ENCODE measurements around the gene FAM118A. TPM values are rescaled to one million over a fixed set of nuclear protein-coding genes. Genes with fewer than 3 reads are reported as not detected.

Gene FAM118A
- polyA plus RNA-seq, 1 donor = 72.0 TPM

- H3K27me3 ChIP-seq (ENCODE audit: control insufficient read depth, insufficient read depth, low read length) = no peaks in the 10 kb centered on the region
- no CpG with 5 or more reads among the region's 25 CpGs for WGBS (ENCODE audit: insufficient coverage, low lambda C conversion rate)
Measured at GRCh38 chr22:45308957-45309421, 745 bp upstream of the FAM118A start.

DNA sequence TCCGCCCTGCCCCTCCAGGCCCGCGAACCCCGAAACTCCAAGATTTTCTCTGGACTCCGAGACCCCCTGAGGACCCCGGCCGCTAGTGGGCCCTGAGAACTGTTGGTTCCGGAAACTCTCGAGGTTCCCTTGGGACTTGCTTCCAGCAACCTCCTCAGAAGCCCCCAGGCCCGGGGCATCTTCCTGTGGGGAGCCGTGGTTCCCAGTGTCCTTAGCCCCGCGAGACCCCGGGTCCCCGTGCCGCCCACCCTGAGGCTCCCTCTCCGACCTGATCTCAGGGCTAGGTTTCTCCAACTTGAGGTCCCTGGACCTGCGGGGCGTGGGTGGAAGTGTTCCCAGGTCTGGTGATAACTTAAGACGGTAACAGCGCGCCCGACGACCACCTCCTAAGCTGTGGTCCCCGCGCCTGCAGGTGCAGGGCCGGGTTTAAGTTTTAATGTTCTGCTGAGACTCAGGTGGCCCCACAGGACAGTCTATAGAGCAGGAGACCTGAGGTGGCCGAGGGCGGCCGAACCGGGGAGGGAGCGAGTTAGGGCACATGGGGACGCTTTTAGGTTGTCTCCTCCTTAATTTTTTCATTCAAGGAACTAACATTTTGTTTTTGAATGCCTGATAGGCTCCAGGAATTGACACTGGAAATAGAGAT is 720 bp downstream of the FAM118A start:
- Histone ChIP-seq H3K27ac (ENCODE audit: low read length) (peak overlapping the region; percentile 65), H3K4me1 (ENCODE audit: control insufficient read depth, insufficient read depth, low read length) (peaks cover 54% of the 10 kb centered on the region), H3K9me3 (ENCODE audit: control insufficient read depth, low read depth, low read length) (no peaks in the 10 kb centered on the region), H3K36me3 (ENCODE audit: control insufficient read depth, insufficient read depth, low read length) (peaks cover 3% of the 10 kb centered on the region), H3K27me3 (ENCODE audit: control insufficient read depth, insufficient read depth, low read length) (no peaks in the 10 kb centered on the region), H3K4me3 (ENCODE audit: low read length) (peak overlapping the region; percentile 90)
- peak in 1 of 2 donors; percentile 53 for DNase-seq
- WGBS (ENCODE audit: insufficient coverage, low lambda C conversion rate) = no CpG with 5 or more reads among the region's 33 CpGs

More at GRCh38 chr22:45308957-45309421, 745 bp upstream of the FAM118A start:
- Histone ChIP-seq H3K36me3 (ENCODE audit: control insufficient read depth, insufficient read depth, low read length) (peaks cover 3% of the 10 kb centered on the region), H3K4me1 (ENCODE audit: control insufficient read depth, insufficient read depth, low read length) (peaks cover 48% of the 10 kb centered on the region), H3K4me3 (ENCODE audit: low read length) (peak overlapping the region; percentile 46), H3K27ac (ENCODE audit: low read length) (peak overlapping the region; percentile 83), H3K9me3 (ENCODE audit: control insufficient read depth, low read depth, low read length) (no peaks in the 10 kb centered on the region)
- DNase-seq = no peak

GRCh38 chr22:45310977-45311531 is 1.3 kb downstream of the FAM118A start:
- Histone ChIP-seq H3K27ac (ENCODE audit: low read length) (peak overlapping the region; percentile 65), H3K4me1 (ENCODE audit: control insufficient read depth, insufficient read depth, low read length) (peaks cover 50% of the 10 kb centered on the region)
- WGBS (ENCODE audit: insufficient coverage, low lambda C conversion rate) = 0% methylated on average over 1 of the region's 14 CpGs

GRCh38 chr22:45312415-45312814 is 2.7 kb downstream of the FAM118A start:
- H3K4me3 ChIP-seq (ENCODE audit: low read length) = no peak overlapping the region

More at GRCh38 chr22:45310977-45311531, 1.3 kb downstream of the FAM118A start:
- H3K27me3 ChIP-seq (ENCODE audit: control insufficient read depth, insufficient read depth, low read length) = no peaks in the 10 kb centered on the region
- peak overlapping the region; percentile 90 for H3K4me3 ChIP-seq (ENCODE audit: low read length)
- no peaks in the 10 kb centered on the region for H3K9me3 ChIP-seq (ENCODE audit: control insufficient read depth, low read depth, low read length)
- peaks cover 3% of the 10 kb centered on the region for H3K36me3 ChIP-seq (ENCODE audit: control insufficient read depth, insufficient read depth, low read length)
- DNase-seq = no peak

GRCh38 chr22:45312856-45313255 is 3.1 kb downstream of the FAM118A start:
- peaks cover 45% of the 10 kb centered on the region for H3K4me1 ChIP-seq (ENCODE audit: control insufficient read depth, insufficient read depth, low read length)
- no peak overlapping the region for H3K27ac ChIP-seq (ENCODE audit: low read length)
- H3K9me3 ChIP-seq (ENCODE audit: control insufficient read depth, low read depth, low read length) = no peaks in the 10 kb centered on the region
- no peak overlapping the region for H3K4me3 ChIP-seq (ENCODE audit: low read length)
- no peaks in the 10 kb centered on the region for H3K27me3 ChIP-seq (ENCODE audit: control insufficient read depth, insufficient read depth, low read length)
- peaks cover 3% of the 10 kb centered on the region for H3K36me3 ChIP-seq (ENCODE audit: control insufficient read depth, insufficient read depth, low read length)
- 40% methylated on average over 1 of the region's 4 CpGs for WGBS (ENCODE audit: insufficient coverage, low lambda C conversion rate)
- DNase-seq = peak in 1 of 2 donors; percentile 23

More at GRCh38 chr22:45312415-45312814, 2.7 kb downstream of the FAM118A start:
- Histone ChIP-seq H3K27ac (ENCODE audit: low read length) (no peak overlapping the region), H3K27me3 (ENCODE audit: control insufficient read depth, insufficient read depth, low read length) (no peaks in the 10 kb centered on the region), H3K36me3 (ENCODE audit: control insufficient read depth, insufficient read depth, low read length) (peaks cover 3% of the 10 kb centered on the region), H3K4me1 (ENCODE audit: control insufficient read depth, insufficient read depth, low read length) (peaks cover 40% of the 10 kb centered on the region), H3K9me3 (ENCODE audit: control insufficient read depth, low read depth, low read length) (no peaks in the 10 kb centered on the region)
- no peak for DNase-seq
- WGBS (ENCODE audit: insufficient coverage, low lambda C conversion rate) = no CpG with 5 or more reads among the region's 8 CpGs

DNA sequence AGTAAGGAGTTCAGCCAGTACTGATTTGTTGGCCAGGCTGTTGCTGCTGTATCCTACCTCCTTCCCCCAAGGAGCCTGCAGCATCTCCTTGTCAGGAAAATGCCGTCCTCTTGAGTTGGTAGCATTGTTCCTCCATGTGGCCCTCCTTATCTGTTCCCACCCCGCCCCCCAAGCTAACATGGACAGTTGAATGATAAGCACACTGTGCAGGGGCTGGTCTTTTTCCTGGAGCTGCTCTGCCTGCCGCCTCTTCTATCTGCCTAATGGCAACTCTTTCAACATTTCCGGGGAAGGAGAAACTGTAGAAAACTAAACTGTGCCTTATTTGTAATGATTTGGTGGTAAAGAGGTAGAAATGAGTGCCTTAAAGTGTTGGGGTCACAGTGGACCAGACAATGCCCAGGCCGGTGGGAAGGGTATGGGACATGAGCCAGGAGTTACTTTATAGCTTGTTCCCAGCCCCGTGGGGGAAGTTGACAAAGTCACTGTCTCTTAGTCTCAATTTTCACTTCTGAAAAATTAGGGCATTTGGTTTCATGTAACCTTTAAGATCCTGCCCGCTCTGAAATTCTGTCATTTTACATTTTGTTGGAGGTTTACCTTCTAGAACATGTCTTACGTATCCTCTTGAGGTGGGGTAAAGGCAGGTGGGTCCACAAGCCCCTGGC is 4.5 kb downstream of the FAM118A start:
- 75% methylated on average over 3 of the region's 8 CpGs for WGBS (ENCODE audit: insufficient coverage, low lambda C conversion rate)
- Histone ChIP-seq H3K27ac (ENCODE audit: low read length) (peak overlapping the region; percentile 40), H3K4me3 (ENCODE audit: low read length) (no peak overlapping the region), H3K4me1 (ENCODE audit: control insufficient read depth, insufficient read depth, low read length) (peaks cover 45% of the 10 kb centered on the region), H3K27me3 (ENCODE audit: control insufficient read depth, insufficient read depth, low read length) (no peaks in the 10 kb centered on the region), H3K9me3 (ENCODE audit: control insufficient read depth, low read depth, low read length) (no peaks in the 10 kb centered on the region), H3K36me3 (ENCODE audit: control insufficient read depth, insufficient read depth, low read length) (peaks cover 3% of the 10 kb centered on the region)
- peak in 1 of 2 donors; percentile 63 for DNase-seq

DNA sequence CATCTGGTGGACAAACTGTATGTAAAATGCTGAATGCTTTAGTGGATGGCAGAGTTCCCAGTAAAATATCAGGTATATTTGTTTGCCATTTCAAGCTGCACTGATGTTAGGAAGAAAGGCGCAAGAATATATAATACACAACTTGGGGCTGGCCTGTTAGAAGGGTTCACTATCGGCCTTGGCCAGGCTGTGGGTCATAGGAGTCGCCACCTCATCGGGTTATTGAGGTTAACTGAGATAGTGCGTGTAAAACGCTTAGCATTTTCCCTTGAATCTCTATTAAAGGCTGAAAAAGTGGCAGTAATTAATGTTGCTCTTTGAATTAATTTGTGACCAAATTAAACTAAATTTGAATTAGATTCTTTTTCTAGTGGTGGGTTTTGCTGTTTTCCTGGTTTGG is 5.1 kb downstream of the FAM118A start:
- Histone ChIP-seq H3K27ac (ENCODE audit: low read length) (peak overlapping the region; percentile 40), H3K9me3 (ENCODE audit: control insufficient read depth, low read depth, low read length) (no peaks in the 10 kb centered on the region), H3K36me3 (ENCODE audit: control insufficient read depth, insufficient read depth, low read length) (peaks cover 3% of the 10 kb centered on the region), H3K4me1 (ENCODE audit: control insufficient read depth, insufficient read depth, low read length) (peaks cover 45% of the 10 kb centered on the region), H3K27me3 (ENCODE audit: control insufficient read depth, insufficient read depth, low read length) (no peaks in the 10 kb centered on the region), H3K4me3 (ENCODE audit: low read length) (no peak overlapping the region)
- DNase-seq = no peak
- WGBS (ENCODE audit: insufficient coverage, low lambda C conversion rate) = no CpG with 5 or more reads among the region's 6 CpGs

GRCh38 chr22:45316796-45317526 is 7.2 kb downstream of the FAM118A start:
- Histone ChIP-seq H3K4me3 (ENCODE audit: low read length) (no peak overlapping the region), H3K27me3 (ENCODE audit: control insufficient read depth, insufficient read depth, low read length) (no peaks in the 10 kb centered on the region), H3K4me1 (ENCODE audit: control insufficient read depth, insufficient read depth, low read length) (peaks cover 35% of the 10 kb centered on the region), H3K9me3 (ENCODE audit: control insufficient read depth, low read depth, low read length) (no peaks in the 10 kb centered on the region), H3K27ac (ENCODE audit: low read length) (peak overlapping the region; percentile 64), H3K36me3 (ENCODE audit: control insufficient read depth, insufficient read depth, low read length) (peaks cover 6% of the 10 kb centered on the region)
- 100% methylated on average over 1 of the region's 9 CpGs for WGBS (ENCODE audit: insufficient coverage, low lambda C conversion rate)
- DNase-seq = peak in 1 of 2 donors; percentile 46

GRCh38 chr22:45317551-45318167 is 7.9 kb downstream of the FAM118A start:
- peaks cover 9% of the 10 kb centered on the region for H3K36me3 ChIP-seq (ENCODE audit: control insufficient read depth, insufficient read depth, low read length)
- no peaks in the 10 kb centered on the region for H3K9me3 ChIP-seq (ENCODE audit: control insufficient read depth, low read depth, low read length)
- H3K4me3 ChIP-seq (ENCODE audit: low read length) = no peak overlapping the region
- H3K27me3 ChIP-seq (ENCODE audit: control insufficient read depth, insufficient read depth, low read length) = no peaks in the 10 kb centered on the region
- peaks cover 34% of the 10 kb centered on the region for H3K4me1 ChIP-seq (ENCODE audit: control insufficient read depth, insufficient read depth, low read length)
- peak overlapping the region; percentile 64 for H3K27ac ChIP-seq (ENCODE audit: low read length)
- peak; percentile 60 to 80 for DNase-seq
- WGBS (ENCODE audit: insufficient coverage, low lambda C conversion rate) = no CpG with 5 or more reads among the region's 19 CpGs

GRCh38 chr22:45318168-45318557 is 8.4 kb downstream of the FAM118A start:
- Histone ChIP-seq H3K36me3 (ENCODE audit: control insufficient read depth, insufficient read depth, low read length) (peaks cover 14% of the 10 kb centered on the region), H3K9me3 (ENCODE audit: control insufficient read depth, low read depth, low read length) (no peaks in the 10 kb centered on the region), H3K27me3 (ENCODE audit: control insufficient read depth, insufficient read depth, low read length) (no peaks in the 10 kb centered on the region), H3K4me3 (ENCODE audit: low read length) (no peak overlapping the region), H3K4me1 (ENCODE audit: control insufficient read depth, insufficient read depth, low read length) (peaks cover 32% of the 10 kb centered on the region), H3K27ac (ENCODE audit: low read length) (peak overlapping the region; percentile 64)
- WGBS (ENCODE audit: insufficient coverage, low lambda C conversion rate) = no CpG with 5 or more reads among the region's 8 CpGs
- peak; percentile 74 for DNase-seq
